ENCODE results near the gene PLXNB2.

The PLXNB2 gene

GRCh38 chr22:50249341-50250248 is 57.9 kb downstream of the PLXNB2 start:
- DNase-seq, result no peak

- DNase-seq, result peak; percentile 25
Observed at GRCh38 chr22:50248196-50249081, 59.0 kb downstream of the PLXNB2 start.

- peak; percentile 59 for DNase-seq
Observed at GRCh38 chr22:50247748-50248147, 59.7 kb downstream of the PLXNB2 start.

GRCh38 chr22:50246242-50247175 is 60.9 kb downstream of the PLXNB2 start:
- DNase-seq, result peak; percentile 6

GRCh38 chr22:50245214-50246072 is 62.0 kb downstream of the PLXNB2 start:
- no peak for DNase-seq

- peak; percentile 91 for DNase-seq
Observed at GRCh38 chr22:50244420-50245213, 62.8 kb downstream of the PLXNB2 start, which contains the start of gene TUBGCP6. Gene TUBGCP6, minus strand, starts transcription at chr22:50245023. Its CDS starts 564 bp downstream, at chr22:50244459.

GRCh38 chr22:50243685-50244419 is 63.6 kb downstream of the PLXNB2 start:
- DNase-seq, result no peak

GRCh38 chr22:50242406-50242949 is 65.0 kb downstream of the PLXNB2 start:
- no peak for DNase-seq

GRCh38 chr22:50238755-50239154 is 68.7 kb downstream of the PLXNB2 start:
- no peak for DNase-seq

GRCh38 chr22:50236731-50237409 is 70.6 kb downstream of the PLXNB2 start:
- no peak for DNase-seq

GRCh38 chr22:50233223-50233622 is 74.2 kb downstream of the PLXNB2 start:
- no peak for DNase-seq

GRCh38 chr22:50232481-50233151 is 74.8 kb downstream of the PLXNB2 start:
- DNase-seq, result no peak

GRCh38 chr22:50229370-50229769 is 78.1 kb downstream of the PLXNB2 start:
- no peak for DNase-seq

GRCh38 chr22:50228366-50228765 is 79.1 kb downstream of the PLXNB2 start:
- no peak for DNase-seq

GRCh38 chr22:50227579-50228215 is 79.7 kb downstream of the PLXNB2 start:
- no peak for DNase-seq

- DNase-seq, result no peak
Observed at GRCh38 chr22:50226875-50227165, 80.6 kb downstream of the PLXNB2 start.

- no peak for DNase-seq
Observed at GRCh38 chr22:50226063-50226874, 81.2 kb downstream of the PLXNB2 start.

All from NCI-H2171 treated with DMSO at 0.1 percent for 48 hours (cell line).